ENCODE data around the gene SULT1C2. TPM values are rescaled to one million over a fixed set of nuclear protein-coding genes. Genes with fewer than 3 reads are reported as not detected.

SULT1C2 gene
- total and polyA plus RNA-seq, 2 of the 8 experiments (the other 6 are each of a cell fraction or from before 2014, with no cell fraction given), result 2.2 to 2.8 TPM

DNA sequence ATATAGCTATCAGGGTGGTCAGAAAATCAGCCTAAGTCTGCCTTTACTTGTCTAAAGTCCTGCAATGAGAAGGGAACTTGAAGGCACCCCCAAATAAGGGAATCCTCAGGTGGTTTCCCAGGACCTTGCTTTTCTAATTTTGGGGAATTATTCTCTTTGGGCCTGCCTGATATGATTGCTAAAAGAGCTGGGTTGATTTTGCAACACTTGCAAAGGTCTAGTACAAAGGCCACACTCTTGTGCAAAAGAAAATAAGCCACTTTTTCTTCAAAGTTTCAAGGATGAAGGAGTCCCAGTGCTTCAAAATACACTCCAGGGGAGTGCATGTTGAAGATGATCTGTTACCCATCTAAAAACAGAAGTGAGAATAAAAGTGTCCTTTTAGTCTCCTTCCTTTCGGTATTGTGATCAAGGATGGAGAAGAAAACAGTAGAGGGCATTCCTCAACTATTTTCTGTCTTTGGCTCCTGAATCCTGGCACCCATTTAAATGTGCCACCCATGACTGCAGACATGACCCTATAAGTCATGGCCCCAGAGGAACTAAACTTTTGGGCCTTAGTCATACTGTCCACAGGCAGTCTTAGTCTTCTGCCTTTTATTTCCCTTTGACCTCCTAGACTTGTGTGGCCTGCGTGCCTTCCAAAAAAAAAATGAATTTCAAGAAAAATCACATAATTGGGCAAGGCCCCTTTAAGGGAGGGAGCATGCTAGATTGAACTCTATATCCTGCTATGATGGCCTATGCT lies 43.9 kb upstream of the SULT1C2 start:
- H3K79me1 ChIP-seq (ENCODE audit: low read depth, low read length), result no peaks in the 10 kb centered on the region
- H2BK120ac ChIP-seq (replicated peaks; ENCODE audit: low read depth, low read length), result no peak overlapping the region
- H4K20me1 ChIP-seq (replicated peaks in 1 of 2; ENCODE audit: control insufficient read depth in 1 of 2, insufficient read depth in 2 of 2, low read length in 2 of 2), result no peaks in the 10 kb centered on the region
- ChIA-PET POLR2A (ENCODE audit: partially characterized antibody) (interaction anchor here (0.6 kb wide), 1 partner anchor 11 kb away, joined by 3 read pairs; no protein-coding TSS in a partner anchor), CTCF (ENCODE audit: partially characterized antibody) (no interaction called here)
- H2BK5ac ChIP-seq (ENCODE audit: low read depth, low read length), result no peak overlapping the region
- no peak overlapping the region for H4K8ac ChIP-seq (ENCODE audit: extremely low read depth, insufficient read depth, low read length)
- no peak overlapping the region for H2BK15ac ChIP-seq (ENCODE audit: low read length)
- H3K9me3 ChIP-seq (ENCODE audit: insufficient read depth in 2 of 2, low read depth in 1 of 2, low read length in 1 of 2), result peaks cover 5 to 13% of the 10 kb centered on the region in 2 experiments; a peak in 3 of 4 replicates
- H2BK20ac ChIP-seq (ENCODE audit: low read length), result no peak overlapping the region
- WGBS, 2 experiments (ENCODE audit: extremely low coverage in 1 of 2, insufficient coverage in 1 of 2, insufficient read length in 1 of 2, insufficient replicate concordance in 2 of 2, low coverage in 1 of 2, low lambda C conversion rate in 2 of 2, missing lambda C conversion rate in 1 of 2), result 84% methylated on average over 2 of the region's 2 CpGs; no CpG with 5 or more reads in 1 of the 2 experiments
- no peak overlapping the region for H3K4me3 ChIP-seq (ENCODE audit: extremely low read depth in 1 of 4, insufficient read depth in 2 of 4, low read depth in 3 of 4, low read length in 4 of 4)
- no peak overlapping the region for H3K23ac ChIP-seq (ENCODE audit: insufficient read length)
- H3K9ac ChIP-seq (replicated peaks in 1 of 4; ENCODE audit: extremely low read depth in 1 of 4, low read depth in 3 of 4, low read length in 3 of 4), result no peak overlapping the region
- H3K79me2 ChIP-seq (ENCODE audit: control insufficient read depth in 1 of 2, insufficient read depth in 2 of 2, low read length in 2 of 2), result no peaks in the 10 kb centered on the region
- no peak overlapping the region for H4K91ac ChIP-seq (replicated peaks; ENCODE audit: insufficient read length, low read length)
- no peak overlapping the region for H2AFZ ChIP-seq (ENCODE audit: low read length)
- H3K18ac ChIP-seq (ENCODE audit: extremely low read depth, low read length), result no peak overlapping the region
- no peak overlapping the region for H3K14ac ChIP-seq (ENCODE audit: insufficient read length)
- H3K4ac ChIP-seq (replicated peaks; ENCODE audit: insufficient read length, low read depth, low read length), result no peak overlapping the region
- no peak overlapping the region for H4K5ac ChIP-seq (ENCODE audit: insufficient read length, low read depth, low read length)
- no peak overlapping the region for H3K27ac ChIP-seq (ENCODE audit: low read depth, low read length)
- H2AK5ac ChIP-seq (ENCODE audit: low read depth, low read length), result no peak overlapping the region
- H3K23me2 ChIP-seq (ENCODE audit: low read depth, low read length), result no peaks in the 10 kb centered on the region
- H3K4me1 ChIP-seq (replicated peaks in 1 of 4; ENCODE audit: control insufficient read depth in 3 of 4, insufficient read depth in 4 of 4, low read length in 3 of 4), result no peaks in the 10 kb centered on the region
- no peak overlapping the region for H2BK12ac ChIP-seq (ENCODE audit: low read depth, low read length)
- no peaks in the 10 kb centered on the region for H3K36me3 ChIP-seq (ENCODE audit: control insufficient read depth in 2 of 4, insufficient read depth in 4 of 4, low read length in 3 of 4)
- H3K56ac ChIP-seq (replicated peaks; ENCODE audit: insufficient read length, low read depth, low read length), result no peak overlapping the region
- H3K4me2 ChIP-seq (ENCODE audit: insufficient read depth in 1 of 2, low read depth in 2 of 2, low read length in 2 of 2), result no peak overlapping the region
- DNase-seq (ENCODE audit: low read depth in 1 of 2, low spot score in 2 of 2) (no peak), FAIRE-seq (no peak)
- H3K27me3 ChIP-seq (replicated peaks in 1 of 4; ENCODE audit: control insufficient read depth in 3 of 4, extremely low read depth in 1 of 4, insufficient read depth in 3 of 4, low read length in 3 of 4), result no peaks in the 10 kb centered on the region; a peak in 1 of 7 replicates
- no peak for TF ChIP-seq TBP (IDR thresholded peaks at IDR 0.05; ENCODE audit: low read depth, low read length)

All from H1 (cell line).